GM19397 (cell line): ENCODE measurements around the gene NT5DC2.

ENCODE experiments used
- ATAC-seq: cut with Tn5 transposase; IDR thresholded peaks from one replicate; pipeline ENCODE4 v1.9.1; 2021; ENCODE audit warnings: mild to moderate bottlenecking, moderate library complexity; ENCODE audit not compliant: unreplicated experiment

NT5DC2 gene

GRCh38 chr3:52512727-52513126, 20.9 kb downstream of the NT5DC2 start:
- ATAC-seq: no peak

- no peak for ATAC-seq
Measured at GRCh38 chr3:52512105-52512504, 21.6 kb downstream of the NT5DC2 start.

- no peak for ATAC-seq
Measured at GRCh38 chr3:52511509-52511908, 22.1 kb downstream of the NT5DC2 start.

- ATAC-seq: no peak
Measured at GRCh38 chr3:52509753-52510328, 23.8 kb downstream of the NT5DC2 start.

- ATAC-seq: no peak
Measured at GRCh38 chr3:52507359-52507758, 26.3 kb downstream of the NT5DC2 start.

- ATAC-seq: no peak
Measured at GRCh38 chr3:52506266-52506966, 27.2 kb downstream of the NT5DC2 start.

- no peak for ATAC-seq
Measured at GRCh38 chr3:52504977-52505376, 28.7 kb downstream of the NT5DC2 start.

- no peak for ATAC-seq
Measured at GRCh38 chr3:52503788-52504424, 29.8 kb downstream of the NT5DC2 start.

- ATAC-seq: no peak
Measured at GRCh38 chr3:52502808-52503350, 30.8 kb downstream of the NT5DC2 start.

GRCh38 chr3:52502001-52502400, 31.7 kb downstream of the NT5DC2 start:
- no peak for ATAC-seq

GRCh38 chr3:52501046-52501445, 32.6 kb downstream of the NT5DC2 start:
- ATAC-seq: no peak

- ATAC-seq: no peak
Measured at GRCh38 chr3:52498137-52499054, 35.3 kb downstream of the NT5DC2 start.

GRCh38 chr3:52495777-52496602, 37.7 kb downstream of the NT5DC2 start:
- no peak for ATAC-seq

GRCh38 chr3:52494886-52495495, 38.7 kb downstream of the NT5DC2 start, which contains the start of gene STAB1:
STAB1 (plus strand) TSS chr3:52495338; CDS start chr3:52495414, 76 bp downstream.
- ATAC-seq: no peak

- no peak for ATAC-seq
Measured at GRCh38 chr3:52494445-52494844, 39.2 kb downstream of the NT5DC2 start.

GRCh38 chr3:52493232-52494017, 40.2 kb downstream of the NT5DC2 start:
- no peak for ATAC-seq

- ATAC-seq: no peak
Measured at GRCh38 chr3:52492059-52492458, 41.6 kb downstream of the NT5DC2 start.

GRCh38 chr3:52490939-52491526, 42.6 kb downstream of the NT5DC2 start:
- ATAC-seq: no peak
